Transverse colon (tissue), 4 donors: ENCODE data around the gene PLCL1.

ENCODE experiments used
- CTCF ChIP-seq, 5 experiments: fragments of 200-600 bp in 3 of 5; fragments of 450-650 bp in 2 of 5; sonication (generic) in 3 of 5; IDR thresholded peaks; 1 replicate in 2 of 5; 2 replicates in 3 of 5; pipeline ENCODE4 v1.5.1; 2016 to 2017; ENCODE audit warnings: antibody characterized with exemption in 5 of 5, inconsistent platforms in 3 of 5, mild to moderate bottlenecking in 2 of 5, moderate library complexity in 1 of 5
- EP300 ChIP-seq: sonication (generic); formaldehyde crosslinking; IDR thresholded peaks from one replicate; pipeline ENCODE4 v1.6.1; 2017; ENCODE audit warnings: antibody characterized with exemption, low read depth
- POLR2A ChIP-seq: fragments of 450-650 bp; IDR thresholded peaks from one replicate; pipeline ENCODE4 v1.6.1; 2016; ENCODE audit warnings: antibody characterized with exemption, mild to moderate bottlenecking, moderate library complexity
- POLR2AphosphoS5 ChIP-seq, 3 donors: sonication (generic); formaldehyde crosslinking; IDR thresholded peaks; one replicate each; pipeline ENCODE4 v1.6.1; 2016; ENCODE audit warnings: antibody characterized with exemption in 3 of 3

- TF ChIP-seq EP300 = no peak
- no peak for TF ChIP-seq CTCF (IDR thresholded peaks at IDR 0.05)
- no peak for TF ChIP-seq POLR2A
- TF ChIP-seq POLR2AphosphoS5 (IDR thresholded peaks at IDR 0.05) = no peak
Measured at GRCh38 chr2:198084156-198084555, 279.8 kb downstream of the PLCL1 start.
